Activated CD4-positive, CD25-positive, alpha-beta regulatory T cell treated with anti-CD3 and anti-CD28 coated beads, Interleukin-2, amount 50 U/mL, for 16 hours (primary cell): ENCODE data around the gene PTPN4.

Experiments
- DNase-seq: peaks from one replicate; pipeline ENCODE4 v3.0.0-alpha.2; 2020; ENCODE audit warnings: low read depth, low spot score

The PTPN4 gene

GRCh38 chr2:119853777-119854399 is 94.2 kb downstream of the PTPN4 start:
- DNase-seq = no peak

- DNase-seq = no peak
These were observed 96.8 kb downstream of the PTPN4 start for GRCh38 chr2:119856469-119856901.

GRCh38 chr2:119857742-119858141 is 98.0 kb downstream of the PTPN4 start:
- DNase-seq = no peak

GRCh38 chr2:119859528-119859927 is 99.8 kb downstream of the PTPN4 start:
- no peak for DNase-seq

GRCh38 chr2:119860924-119861323 is 101.2 kb downstream of the PTPN4 start:
- DNase-seq = no peak

GRCh38 chr2:119862127-119862889 is 102.6 kb downstream of the PTPN4 start:
- no peak for DNase-seq

GRCh38 chr2:119864318-119864717 is 104.6 kb downstream of the PTPN4 start:
- no peak for DNase-seq

GRCh38 chr2:119871725-119872124 is 112.0 kb downstream of the PTPN4 start:
- DNase-seq = no peak

GRCh38 chr2:119873350-119874315 is 113.9 kb downstream of the PTPN4 start:
- no peak for DNase-seq

- DNase-seq = no peak
These were observed 119.8 kb downstream of the PTPN4 start for GRCh38 chr2:119879502-119879901.

GRCh38 chr2:119888680-119889079 is 129.0 kb downstream of the PTPN4 start:
- no peak for DNase-seq

GRCh38 chr2:119897736-119898395 is 138.1 kb downstream of the PTPN4 start:
- DNase-seq = no peak

- DNase-seq = no peak
These were observed 141.3 kb downstream of the PTPN4 start for GRCh38 chr2:119901013-119901412.

GRCh38 chr2:119910566-119910965 is 150.8 kb downstream of the PTPN4 start:
- DNase-seq = no peak

GRCh38 chr2:119914266-119914665 is 154.5 kb downstream of the PTPN4 start:
- DNase-seq = no peak

- DNase-seq = no peak
These were observed 162.1 kb downstream of the PTPN4 start for GRCh38 chr2:119921825-119922224.

GRCh38 chr2:119922699-119923098 is 163.0 kb downstream of the PTPN4 start:
- DNase-seq = no peak

GRCh38 chr2:119929537-119929936 is 169.8 kb downstream of the PTPN4 start:
- no peak for DNase-seq

- no peak for DNase-seq
These were observed 173.1 kb downstream of the PTPN4 start for GRCh38 chr2:119932809-119933208.

- no peak for DNase-seq
These were observed 174.6 kb downstream of the PTPN4 start for GRCh38 chr2:119934319-119934718.

GRCh38 chr2:119937680-119938079 is 178.0 kb downstream of the PTPN4 start:
- DNase-seq = no peak

GRCh38 chr2:119939915-119940314 is 180.2 kb downstream of the PTPN4 start:
- no peak for DNase-seq
